ENCODE measurements around the gene CHN2.

Gene CHN2

GRCh38 chr7:29194594-29195427 is at the start of gene CHN2:
Gene CHN2 (plus strand): TSS chr7:29194775.
- FAIRE-seq, result no peak

GRCh38 chr7:29145553-29146056 is 49.0 kb upstream of the CHN2 start:
- FAIRE-seq, result no peak

- FAIRE-seq, result no peak
Observed at GRCh38 chr7:29146057-29146706, 48.4 kb upstream of the CHN2 start, which contains the start of gene CPVL. Gene CPVL (minus strand): TSS chr7:29146537. CDS start chr7:29121061, 25,476 bp downstream.

- FAIRE-seq, result no peak
Observed at GRCh38 chr7:29146888-29147609, 47.5 kb upstream of the CHN2 start.

GRCh38 chr7:29147821-29148220 is 46.8 kb upstream of the CHN2 start:
- no peak for FAIRE-seq

- no peak for FAIRE-seq
Observed at GRCh38 chr7:29149036-29149435, 45.5 kb upstream of the CHN2 start.

- FAIRE-seq, result no peak
Observed at GRCh38 chr7:29150856-29151255, 43.7 kb upstream of the CHN2 start.

- FAIRE-seq, result no peak
Observed at GRCh38 chr7:29154076-29154475, 40.5 kb upstream of the CHN2 start.

GRCh38 chr7:29156907-29157452 is 37.6 kb upstream of the CHN2 start:
- FAIRE-seq, result no peak

GRCh38 chr7:29158795-29159423 is 35.7 kb upstream of the CHN2 start:
- no peak for FAIRE-seq

- no peak for FAIRE-seq
Observed at GRCh38 chr7:29160080-29160479, 34.5 kb upstream of the CHN2 start.

- FAIRE-seq, result no peak
Observed at GRCh38 chr7:29161231-29161630, 33.3 kb upstream of the CHN2 start.

GRCh38 chr7:29162577-29162976 is 32.0 kb upstream of the CHN2 start:
- FAIRE-seq, result no peak

- no peak for FAIRE-seq
Observed at GRCh38 chr7:29163854-29164253, 30.7 kb upstream of the CHN2 start.

GRCh38 chr7:29167721-29168120 is 26.9 kb upstream of the CHN2 start:
- no peak for FAIRE-seq

GRCh38 chr7:29170781-29171180 is 23.8 kb upstream of the CHN2 start:
- FAIRE-seq, result no peak

GRCh38 chr7:29173458-29173857 is 21.1 kb upstream of the CHN2 start:
- FAIRE-seq, result no peak

- no peak for FAIRE-seq
Observed at GRCh38 chr7:29177963-29178600, 16.5 kb upstream of the CHN2 start.

- no peak for FAIRE-seq
Observed at GRCh38 chr7:29179115-29179514, 15.5 kb upstream of the CHN2 start.

- no peak for FAIRE-seq
Observed at GRCh38 chr7:29184599-29184998, 10.0 kb upstream of the CHN2 start.

- no peak for FAIRE-seq
Observed at GRCh38 chr7:29185613-29186012, 9.0 kb upstream of the CHN2 start.

- FAIRE-seq, result no peak
Observed at GRCh38 chr7:29189743-29190201, 4.8 kb upstream of the CHN2 start.

Measured in endometrium (tissue), 2 donors.